HG03280 (cell line): ENCODE results near the gene PRSS12.

Experiments
- ATAC-seq: cut with Tn5 transposase; IDR thresholded peaks from one replicate; pipeline ENCODE4 v1.9.1; 2021; ENCODE audit warnings: mild to moderate bottlenecking, moderate library complexity; ENCODE audit not compliant: unreplicated experiment

The PRSS12 gene

DNA sequence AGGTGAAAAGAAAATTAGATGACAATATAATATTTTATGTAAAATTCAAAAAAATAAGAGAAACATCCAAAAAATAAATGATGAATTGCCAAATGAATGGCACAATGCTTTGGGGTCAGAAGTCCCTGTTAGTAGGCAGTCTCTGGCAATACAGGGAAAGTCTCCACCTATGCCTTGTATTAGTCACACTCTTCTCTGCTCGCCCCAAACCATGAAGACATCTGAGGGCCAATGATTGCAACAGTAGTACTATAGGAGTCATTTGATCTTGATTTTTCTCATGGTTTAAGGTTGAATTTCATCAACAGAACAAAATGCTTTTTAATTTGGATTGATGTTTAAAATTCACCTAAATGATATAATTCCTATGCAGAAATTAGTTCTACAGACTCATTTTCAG lies 3.9 kb upstream of the PRSS12 start:
- no peak for ATAC-seq

DNA sequence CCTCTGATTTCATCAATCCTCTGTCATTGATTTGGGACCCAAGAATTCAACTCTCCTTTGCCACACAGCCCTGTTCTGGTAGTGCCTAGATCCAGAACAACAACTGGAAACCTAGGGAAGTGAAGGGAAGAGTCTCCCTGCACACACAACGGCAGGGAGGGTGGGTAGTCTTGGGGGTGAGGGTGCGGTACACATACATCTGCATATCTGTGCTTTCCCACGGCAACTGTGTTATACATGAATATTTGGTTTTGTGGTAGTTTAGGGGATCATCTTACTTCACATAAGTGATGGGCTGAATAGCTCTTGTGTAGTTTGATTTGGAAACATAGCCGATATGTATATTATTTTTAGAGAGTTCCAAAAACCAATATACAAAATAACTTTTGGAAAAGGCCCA lies 3.3 kb upstream of the PRSS12 start:
- ATAC-seq: no peak

DNA sequence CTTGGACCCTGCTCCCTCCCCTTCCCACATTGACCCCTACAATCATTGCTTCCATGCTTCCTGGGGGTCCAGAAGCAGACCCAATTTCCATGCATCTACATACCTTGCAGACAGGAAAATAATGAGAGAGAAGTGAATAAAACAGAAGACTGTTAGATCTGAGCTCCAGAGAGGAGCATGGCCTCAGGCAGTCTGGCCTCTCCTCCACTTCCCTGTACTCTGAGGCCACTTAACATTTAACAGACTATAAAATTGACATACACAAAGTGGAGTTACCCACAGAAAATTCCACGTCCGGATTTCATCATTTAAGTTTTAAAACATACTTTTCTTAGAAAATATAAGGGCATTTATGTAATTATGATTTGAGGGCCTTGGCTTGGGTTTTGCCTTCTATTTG lies 2.1 kb upstream of the PRSS12 start:
- no peak for ATAC-seq

DNA sequence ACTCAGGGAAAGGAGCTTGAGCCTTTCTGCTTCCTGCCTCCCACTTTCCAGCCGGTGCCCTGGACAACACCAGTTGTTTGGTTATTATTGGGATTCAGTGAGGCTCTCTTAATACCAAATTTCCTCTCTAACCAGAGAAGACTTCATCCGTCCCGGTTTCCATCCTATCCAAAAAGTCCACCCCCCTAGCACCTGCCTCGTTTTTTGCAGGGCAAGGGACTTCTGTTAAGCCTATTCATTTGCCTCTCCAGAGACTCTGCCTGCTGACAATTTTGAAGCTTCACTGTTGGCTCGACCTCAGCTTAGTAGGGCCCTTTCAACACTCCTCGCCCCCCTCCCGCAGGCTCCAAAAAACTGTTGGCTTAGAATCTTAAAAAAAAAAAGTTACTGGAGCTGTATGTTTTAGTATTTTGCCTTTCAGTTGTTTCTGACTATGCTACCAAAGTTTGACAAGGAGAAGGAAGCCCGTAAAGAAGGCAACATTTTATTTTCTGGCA lies 779 bp upstream of the PRSS12 start:
- ATAC-seq: no peak

DNA sequence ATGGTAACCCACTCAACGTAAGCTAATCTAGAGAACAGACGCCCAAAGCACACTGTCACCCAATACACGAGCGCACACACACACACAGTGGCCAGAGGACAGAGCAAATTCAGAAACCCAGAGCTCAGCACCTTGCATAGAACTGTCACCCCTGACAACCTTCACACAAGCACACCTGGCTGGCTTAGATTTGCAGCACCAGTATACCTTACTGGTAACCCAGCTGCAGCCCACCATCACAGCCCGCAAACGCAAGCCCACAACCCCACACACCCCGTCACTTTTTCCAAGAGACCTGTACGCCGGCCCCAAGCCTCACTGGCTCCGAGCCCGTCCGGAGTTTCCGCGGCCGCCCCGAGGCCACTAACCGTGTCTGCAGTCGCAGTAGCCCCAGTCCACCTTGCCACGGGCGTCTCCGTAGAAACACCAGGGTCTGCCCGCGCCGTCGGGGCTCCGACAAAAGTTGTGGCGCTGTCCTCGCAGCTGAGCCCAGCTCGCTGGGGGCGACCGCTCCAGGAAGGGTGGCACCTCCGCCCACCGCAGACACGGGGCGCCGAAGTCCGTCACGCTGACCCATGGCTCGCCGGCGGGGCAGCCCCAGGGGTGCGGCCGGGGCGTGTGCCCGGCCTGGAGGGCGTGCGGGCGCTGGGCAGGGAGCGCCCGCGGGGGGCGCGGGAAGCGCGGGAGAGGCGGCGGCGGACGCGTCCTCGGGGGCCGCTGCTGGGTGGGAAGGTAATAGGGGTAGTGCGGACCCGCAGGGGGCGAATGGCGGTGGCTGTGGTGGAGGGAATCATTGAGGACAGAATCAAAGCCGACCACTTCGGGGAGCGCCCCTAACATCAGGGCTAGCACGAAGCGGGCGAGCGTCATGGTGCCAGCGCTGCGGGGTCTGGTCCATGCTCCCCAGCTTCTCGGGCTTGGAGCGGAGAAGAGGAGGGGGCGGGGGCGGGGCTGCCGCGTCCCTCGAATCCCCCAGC lies 664 bp downstream of the PRSS12 start:
- ATAC-seq: peak; percentile 6

DNA sequence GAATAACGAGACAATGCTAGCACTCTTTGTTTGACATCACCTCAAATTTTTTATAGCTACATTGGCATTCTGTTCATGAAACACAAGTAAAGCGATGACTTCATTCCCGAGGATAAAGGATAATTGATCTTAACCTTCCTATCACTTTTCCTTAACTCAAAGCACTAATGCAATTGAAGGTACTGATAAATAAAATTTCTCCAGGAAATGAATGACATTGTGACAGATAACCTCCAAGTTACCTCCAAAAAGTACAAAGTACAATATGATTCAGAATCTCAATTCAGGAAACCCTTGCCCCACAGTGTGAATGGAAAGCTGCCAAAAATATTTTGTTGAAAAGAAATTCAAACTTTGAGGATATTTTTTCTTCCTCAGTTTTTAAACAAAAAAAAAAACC lies 1.8 kb downstream of the PRSS12 start:
- ATAC-seq: no peak

DNA sequence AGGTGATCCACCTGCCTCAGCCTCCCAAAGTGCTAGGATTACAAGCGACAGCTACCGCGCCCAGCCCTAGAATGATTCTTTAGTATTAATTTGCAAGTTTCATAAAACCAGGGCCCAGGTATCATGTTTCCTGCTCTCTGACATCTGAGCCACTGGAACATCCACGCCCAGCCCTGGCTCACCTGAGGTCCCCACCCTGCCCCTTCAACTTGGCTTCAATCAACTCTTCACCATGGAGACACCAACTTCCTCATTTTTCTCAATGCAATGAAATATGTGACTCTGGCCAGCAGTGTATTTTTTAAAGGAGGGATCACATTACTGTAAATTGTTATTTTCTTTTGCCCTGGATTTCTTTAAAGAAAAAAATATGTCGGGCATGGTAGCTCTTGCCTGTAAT lies 3.9 kb downstream of the PRSS12 start:
- no peak for ATAC-seq

DNA sequence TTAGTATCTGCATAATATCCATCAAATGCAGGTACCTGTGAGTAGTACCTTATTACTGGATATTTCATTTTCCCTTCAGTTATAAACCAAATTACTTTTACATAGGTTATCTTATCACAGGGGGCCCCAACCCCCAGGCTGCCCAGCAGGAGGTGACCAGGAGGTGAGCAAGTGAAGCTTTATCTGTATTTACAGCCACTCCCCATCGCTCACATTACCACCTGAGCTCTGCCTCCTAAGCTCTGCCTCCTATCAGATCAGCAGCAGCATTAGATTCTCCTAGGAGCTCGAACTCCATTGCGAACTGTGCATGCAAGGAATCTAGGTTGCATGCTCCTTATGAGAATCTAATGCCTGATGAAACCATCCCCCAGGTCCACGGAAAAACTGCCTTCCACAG lies 6.3 kb downstream of the PRSS12 start:
- ATAC-seq: no peak

DNA sequence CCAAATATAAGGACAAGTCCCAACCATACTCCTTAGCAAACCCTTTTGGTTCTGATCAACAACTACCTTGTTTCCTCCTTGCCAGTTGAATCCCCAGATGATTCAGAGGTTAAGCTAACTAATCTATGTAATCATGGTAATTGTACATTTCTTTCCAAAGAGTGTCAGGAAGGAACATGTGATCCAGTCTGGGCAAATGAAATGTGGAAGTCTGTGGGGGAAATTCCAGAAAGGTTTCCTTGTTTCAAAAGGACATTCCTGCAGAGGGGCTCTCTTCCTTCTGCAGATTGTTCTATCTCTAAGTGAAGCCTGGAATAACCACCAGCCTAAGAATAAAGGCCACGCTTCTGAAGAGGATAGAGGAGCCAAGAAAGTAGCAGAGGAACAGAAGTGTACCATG lies 7.0 kb downstream of the PRSS12 start:
- no peak for ATAC-seq

DNA sequence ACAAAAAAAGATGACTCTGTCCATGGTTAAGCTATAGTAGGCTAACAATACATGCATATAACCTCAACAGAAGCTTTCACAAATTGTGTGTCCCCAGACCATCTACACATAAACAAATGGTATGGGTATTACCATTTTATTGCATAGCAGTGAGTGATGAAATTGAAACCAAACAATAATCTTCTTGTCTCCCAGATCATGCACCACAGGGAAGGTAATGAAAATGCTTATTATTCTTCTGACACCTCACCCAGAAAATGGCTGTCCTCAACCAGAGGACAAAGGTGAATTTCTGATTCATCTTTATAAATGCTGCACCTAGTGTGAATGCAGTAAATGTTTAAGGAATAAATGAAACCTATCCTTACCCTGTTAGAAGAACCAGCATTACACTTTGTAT lies 8.0 kb downstream of the PRSS12 start:
- ATAC-seq: no peak

DNA sequence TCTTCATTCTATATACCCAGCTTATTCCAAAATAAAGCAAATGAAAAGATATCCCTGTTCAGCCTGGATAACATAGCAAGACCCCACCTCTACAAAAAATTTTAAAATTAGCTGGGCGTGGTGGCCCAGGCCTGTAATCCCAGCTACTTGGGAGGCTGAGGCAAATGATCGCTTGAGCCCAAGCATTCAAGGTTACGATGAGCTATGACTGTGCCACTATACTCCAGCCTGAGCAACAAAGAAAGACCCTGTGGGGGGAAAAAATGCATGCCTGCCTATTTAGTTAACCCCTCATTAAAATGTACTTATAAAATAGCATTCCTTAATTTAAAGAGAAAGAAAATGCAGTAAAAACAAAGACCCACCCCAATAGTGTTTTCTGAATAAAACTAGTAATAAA lies 9.3 kb downstream of the PRSS12 start:
- ATAC-seq: no peak

DNA sequence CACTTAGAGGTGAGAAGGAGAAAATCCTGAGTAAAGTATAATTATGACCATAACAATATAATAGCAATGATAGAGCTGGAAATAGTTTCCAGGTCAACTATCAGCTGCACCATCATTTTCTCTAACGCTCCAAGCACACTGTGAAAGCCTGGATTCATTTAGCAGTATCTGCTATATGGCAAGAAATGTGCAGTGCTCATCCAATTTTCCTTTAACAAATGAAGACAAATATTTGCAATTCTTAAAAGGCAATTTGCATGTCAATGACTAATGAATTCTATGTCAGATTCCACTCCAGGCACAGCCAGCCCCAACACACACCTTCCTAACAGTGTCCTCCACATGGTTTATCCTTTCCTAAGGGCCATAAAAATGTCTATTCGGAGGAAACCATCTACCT lies 12.7 kb downstream of the PRSS12 start:
- no peak for ATAC-seq

DNA sequence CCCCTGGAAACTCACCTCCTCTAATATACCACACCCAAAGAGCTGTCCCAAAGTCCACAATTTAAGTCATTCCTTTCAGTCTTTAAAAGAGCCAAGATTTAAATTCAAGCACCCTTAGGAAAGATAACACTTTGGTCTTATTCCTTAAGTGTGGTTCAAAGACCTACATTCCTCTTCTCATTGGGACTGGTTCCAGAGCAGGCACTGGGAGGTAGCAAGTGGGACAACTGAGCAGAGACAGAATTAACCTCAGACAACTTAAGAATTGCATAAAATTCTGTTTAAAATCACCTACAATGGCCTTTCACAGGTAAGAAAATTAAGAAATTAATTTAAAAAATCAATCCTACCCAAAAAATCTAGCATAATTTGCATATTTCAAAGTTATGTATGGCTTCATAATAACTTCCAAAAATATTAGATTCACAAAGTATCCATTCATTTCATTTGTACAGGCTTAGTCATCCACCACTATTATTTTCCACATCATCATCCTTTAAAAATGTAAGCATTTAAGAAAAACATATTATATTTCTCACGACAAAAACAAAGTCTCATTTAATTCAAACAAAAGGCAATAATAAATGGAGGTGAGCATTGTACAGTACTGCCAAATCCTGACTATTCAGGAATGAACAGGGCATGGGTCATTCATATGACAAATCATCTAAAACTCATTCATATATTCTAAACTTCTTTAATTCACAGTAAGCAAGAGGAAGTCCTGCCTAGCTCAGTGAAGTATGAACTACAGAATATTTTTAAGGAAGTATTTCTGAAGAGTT lies 13.6 kb downstream of the PRSS12 start:
- no peak for ATAC-seq

DNA sequence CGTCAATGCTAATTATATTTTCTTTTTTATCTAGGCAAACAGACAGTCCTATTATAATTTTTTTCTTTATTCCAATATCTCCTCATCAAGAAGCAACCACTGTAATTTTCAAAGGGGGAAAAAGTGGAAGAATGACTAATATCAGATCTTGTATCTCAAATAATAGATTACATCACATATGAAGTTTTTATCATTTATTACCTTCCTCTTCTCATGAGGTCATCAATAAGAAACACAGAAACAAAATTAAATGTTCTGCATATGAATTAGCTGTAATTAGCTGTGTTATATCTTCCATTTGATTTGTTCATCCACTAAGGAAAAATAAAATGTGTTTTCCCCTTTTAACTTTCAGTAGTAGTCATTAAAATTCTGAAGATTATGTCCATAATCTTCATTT lies 14.3 kb downstream of the PRSS12 start:
- no peak for ATAC-seq

DNA sequence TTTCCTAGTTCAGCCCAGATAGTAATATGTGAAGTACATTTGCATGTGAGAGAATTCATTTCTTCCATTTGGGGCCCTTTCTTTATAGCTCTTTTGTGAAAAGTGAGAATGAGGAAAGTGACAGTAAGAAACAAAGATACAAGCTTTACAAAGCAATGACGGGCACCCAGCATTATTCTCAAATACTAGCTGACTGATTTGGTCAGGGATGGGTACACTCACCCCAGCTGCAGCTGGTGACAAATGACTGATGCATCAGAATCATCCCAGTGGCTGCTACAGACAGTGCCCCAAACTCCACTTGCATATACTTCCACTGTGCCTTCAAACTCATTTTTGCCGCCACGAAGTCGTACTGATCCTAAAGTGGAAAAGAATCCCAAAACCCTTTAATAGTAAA lies 14.8 kb downstream of the PRSS12 start:
- ATAC-seq: no peak

DNA sequence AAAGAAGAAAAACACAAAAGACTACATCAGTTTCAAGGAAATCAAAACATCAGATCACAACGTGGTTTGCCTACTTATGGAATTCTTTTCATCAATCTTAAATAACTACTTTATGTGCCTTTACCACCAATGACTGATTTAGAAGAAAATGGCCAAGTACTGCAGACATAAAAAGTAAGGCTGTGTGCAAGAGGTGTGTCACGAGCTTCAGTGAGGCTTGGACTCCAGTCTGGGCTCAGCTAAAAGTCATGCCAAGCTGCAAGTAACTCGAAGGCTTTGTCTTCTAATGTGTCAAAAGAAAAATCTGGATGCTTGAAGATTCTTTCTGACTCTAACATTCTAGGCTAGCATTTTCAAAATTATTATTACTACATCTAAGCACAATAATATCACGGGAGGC lies 17.0 kb downstream of the PRSS12 start:
- no peak for ATAC-seq

DNA sequence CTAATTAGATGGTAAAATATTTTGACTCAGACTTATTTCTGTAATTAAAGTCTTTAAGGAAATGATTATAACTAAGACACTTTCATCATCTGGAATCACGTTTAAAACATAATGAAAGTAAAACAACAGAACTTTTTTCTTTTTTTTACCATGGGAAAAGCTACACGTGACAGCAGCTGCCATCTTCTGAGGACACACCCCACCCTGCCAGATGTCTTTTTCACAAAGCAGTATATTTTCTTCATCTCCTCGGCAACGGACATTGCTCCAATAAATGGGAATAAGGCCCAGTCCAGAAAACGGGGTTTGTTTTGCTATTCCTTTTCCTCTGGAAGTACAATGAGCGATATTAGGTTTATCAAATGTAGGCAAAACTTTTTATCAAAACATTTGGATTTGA lies 17.5 kb downstream of the PRSS12 start:
- no peak for ATAC-seq

DNA sequence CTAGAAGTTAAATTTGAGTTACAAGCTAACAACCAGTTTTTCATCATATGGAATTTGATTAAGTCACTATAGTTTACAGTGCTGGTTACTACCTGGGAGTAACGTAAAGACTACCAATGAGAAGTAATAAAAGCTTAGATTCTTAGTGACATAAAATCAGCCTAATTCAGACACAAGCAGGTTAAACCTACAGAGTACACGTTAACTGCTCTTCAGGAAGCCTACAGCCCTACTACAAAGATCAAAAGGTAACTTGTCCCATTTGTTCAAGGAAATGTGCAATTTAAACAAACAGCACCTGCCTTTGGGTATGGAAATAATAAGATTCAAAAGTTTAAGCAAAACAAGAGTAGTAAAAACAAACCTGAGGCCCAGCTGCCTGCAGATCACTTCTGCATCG lies 21.5 kb downstream of the PRSS12 start:
- no peak for ATAC-seq

DNA sequence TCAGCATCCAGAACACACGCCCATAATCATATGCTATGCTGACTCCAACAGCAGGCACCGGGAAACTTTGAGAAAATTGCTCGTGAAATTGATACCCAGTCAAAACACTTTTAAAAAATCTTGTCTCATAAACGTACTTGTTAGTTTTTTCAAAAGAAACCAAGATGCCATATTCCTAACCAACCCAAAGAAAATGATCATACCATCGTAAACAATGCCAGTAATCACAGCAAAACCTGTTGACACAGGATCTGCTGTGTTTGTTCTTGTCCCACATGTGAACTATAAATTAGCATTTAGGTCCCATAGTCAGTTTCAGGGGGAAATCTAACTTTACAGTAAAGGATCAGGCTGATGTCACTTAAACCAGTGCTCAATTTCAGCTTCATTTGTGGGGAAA lies 23.0 kb downstream of the PRSS12 start:
- no peak for ATAC-seq

DNA sequence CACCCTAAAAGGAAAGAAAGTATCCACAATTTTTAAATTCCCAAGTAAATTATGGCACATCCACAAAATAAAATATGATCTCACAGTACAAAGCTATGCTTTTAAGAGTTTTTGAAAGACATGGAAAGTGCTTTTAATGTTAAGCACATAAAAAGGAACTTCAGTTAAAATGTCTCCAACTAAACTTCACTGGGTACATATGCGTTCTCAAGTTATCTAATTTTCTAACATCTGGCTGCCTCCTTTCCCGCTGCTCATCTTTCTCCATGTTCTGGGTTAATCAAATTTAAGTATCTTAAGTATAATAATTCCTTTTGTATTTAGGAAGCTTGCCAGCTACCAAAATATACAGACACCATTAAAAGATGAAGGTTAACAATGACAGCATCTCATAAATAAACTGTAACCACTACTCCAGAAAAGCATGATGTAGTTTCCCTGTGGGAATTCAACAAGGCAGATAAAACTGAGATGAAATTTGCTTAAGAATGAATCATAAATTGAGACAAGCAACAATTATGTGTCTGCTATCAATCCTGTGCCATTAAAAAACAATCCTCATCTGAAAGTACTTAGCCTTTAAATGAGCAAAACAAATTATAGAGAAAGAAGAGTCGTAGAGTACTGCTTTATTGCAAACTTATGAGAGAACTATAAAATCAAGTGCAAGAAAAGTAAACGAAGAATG lies 25.1 kb downstream of the PRSS12 start:
- no peak for ATAC-seq

DNA sequence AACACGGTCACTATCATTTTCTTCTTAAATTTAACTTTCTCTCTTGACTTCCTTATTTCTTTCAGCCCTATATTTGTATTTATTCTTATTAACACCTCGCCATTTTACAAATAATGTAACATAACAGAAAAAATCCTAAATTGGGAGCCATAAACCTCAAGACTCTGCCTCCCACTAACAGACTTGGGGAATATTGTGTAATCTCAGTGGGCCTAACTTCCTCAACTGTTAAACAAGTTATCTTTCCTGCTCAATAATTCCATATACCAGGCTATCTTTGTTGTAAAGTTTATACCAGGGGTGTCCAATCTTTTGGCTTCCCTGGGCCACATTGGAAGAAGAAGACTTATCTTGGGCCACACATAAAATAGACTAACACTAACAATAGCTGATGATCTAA lies 26.2 kb downstream of the PRSS12 start:
- ATAC-seq: no peak
